Mesenchymal stem cell (in vitro differentiated cells and primary cell): ENCODE data around the gene SLC27A3.
A peak's percentile ranks its signal among the peaks of the same experiment; 100 is the strongest.

Source experiments
- DNase-seq: peaks from one replicate; pipeline ENCODE4 v3.0.0-alpha.2; 2013
- H2AFZ ChIP-seq: one replicate; pipeline ENCODE4 v1.6.1; 2013; ENCODE audit warnings: low read depth, mild to moderate bottlenecking, control low read depth, inconsistent platforms, low read length, moderate library complexity
- H2AK5ac ChIP-seq: 2 replicates; pipeline ENCODE4 v1.6.1; 2013; ENCODE audit warnings: low read length, moderate library complexity, mild to moderate bottlenecking, inconsistent platforms; ENCODE audit not compliant: severe bottlenecking
- H2BK120ac ChIP-seq: one replicate; pipeline ENCODE4 v1.6.1; 2013; ENCODE audit warnings: low read depth, mild to moderate bottlenecking, inconsistent platforms, low read length, moderate library complexity
- H2BK12ac ChIP-seq, 2 experiments: one replicate each; pipeline ENCODE4 v1.6.1; 2013; ENCODE audit warnings: inconsistent platforms in 2 of 2, low read length in 2 of 2, mild to moderate bottlenecking in 2 of 2, moderate library complexity in 2 of 2, control low read depth in 1 of 2
- H2BK15ac ChIP-seq: one replicate; pipeline ENCODE4 v1.6.1; 2013; ENCODE audit warnings: mild to moderate bottlenecking, low read depth, inconsistent platforms; ENCODE audit not compliant: poor library complexity, severe bottlenecking
- H2BK5ac ChIP-seq: 2 replicates; pipeline ENCODE4 v1.6.1; 2013; ENCODE audit warnings: low read depth, mild to moderate bottlenecking, low read length, control low read depth, inconsistent platforms; ENCODE audit not compliant: poor library complexity, severe bottlenecking
- H3K14ac ChIP-seq, 2 experiments: one replicate each; pipeline ENCODE4 v1.6.1; 2013; ENCODE audit warnings: inconsistent platforms in 2 of 2, low read length in 2 of 2, control low read depth in 1 of 2, mild to moderate bottlenecking in 1 of 2, moderate library complexity in 1 of 2
- H3K18ac ChIP-seq, 2 experiments: one replicate each; pipeline ENCODE4 v1.6.1; 2013; ENCODE audit warnings: inconsistent platforms in 2 of 2, low read length in 2 of 2, control low read depth in 1 of 2, low read depth in 1 of 2, mild to moderate bottlenecking in 1 of 2
- H3K23ac ChIP-seq, 2 experiments: one replicate each; pipeline ENCODE4 v1.6.1; 2013; ENCODE audit warnings: inconsistent platforms in 2 of 2, low read length in 2 of 2, mild to moderate bottlenecking in 2 of 2, moderate library complexity in 2 of 2, control low read depth in 1 of 2
- H3K27ac ChIP-seq: 2 replicates; pipeline ENCODE4 v1.5.1; 2013; ENCODE audit warnings: mild to moderate bottlenecking, moderate library complexity, low read length, control low read depth, inconsistent platforms; ENCODE audit not compliant: poor library complexity, severe bottlenecking
- H3K27me3 ChIP-seq, 2 experiments: 2 replicates each; pipeline versions ENCODE4 v1.6.1 to v1.7.0; 2013; ENCODE audit warnings: low read length in 2 of 2, mild to moderate bottlenecking in 2 of 2, moderate library complexity in 2 of 2, control low read depth in 1 of 2, inconsistent platforms in 1 of 2; ENCODE audit not compliant: control insufficient read depth in 1 of 2, insufficient read depth in 1 of 2
- H3K36me3 ChIP-seq, 2 experiments: 2 replicates each; pipeline versions ENCODE4 v1.6.1 to v1.7.0; 2013; ENCODE audit warnings: low read length in 2 of 2, control low read depth in 1 of 2, inconsistent platforms in 1 of 2, low read depth in 1 of 2, mild to moderate bottlenecking in 1 of 2; ENCODE audit not compliant: insufficient read depth in 2 of 2, control insufficient read depth in 1 of 2
- H3K4ac ChIP-seq, 2 experiments: one replicate each; pipeline ENCODE4 v1.6.1; 2013; ENCODE audit warnings: inconsistent platforms in 2 of 2, low read length in 2 of 2, mild to moderate bottlenecking in 2 of 2, moderate library complexity in 2 of 2, control low read depth in 1 of 2, low read depth in 1 of 2
- H3K4me1 ChIP-seq: 2 replicates; pipeline ENCODE4 v1.6.1; 2013; ENCODE audit warnings: low read depth, low read length, control low read depth; ENCODE audit not compliant: control insufficient read depth, insufficient read depth
- H3K4me2 ChIP-seq: 2 replicates; pipeline ENCODE4 v1.6.1; 2013; ENCODE audit warnings: low read length, mild to moderate bottlenecking, inconsistent platforms; ENCODE audit not compliant: poor library complexity, severe bottlenecking
- H3K4me3 ChIP-seq, 2 experiments: 2 replicates each; pipeline versions ENCODE4 v1.5.1 to v1.7.0; 2013; ENCODE audit warnings: low read length in 2 of 2, mild to moderate bottlenecking in 2 of 2, control low read depth in 1 of 2, low read depth in 1 of 2; ENCODE audit not compliant: insufficient read depth in 1 of 2
- H3K79me1 ChIP-seq: replicated peaks from 2 replicates; pipeline ENCODE4 v1.6.1; 2013; ENCODE audit warnings: mild to moderate bottlenecking, control low read depth, low read length, inconsistent platforms; ENCODE audit not compliant: poor library complexity, severe bottlenecking
- H3K9ac ChIP-seq: 2 replicates; pipeline ENCODE4 v1.7.0; 2013; ENCODE audit warnings: mild to moderate bottlenecking, low read length, moderate library complexity
- H3K9me3 ChIP-seq: 2 replicates; pipeline ENCODE4 v1.7.0; 2013; ENCODE audit warnings: mild to moderate bottlenecking, low read length; ENCODE audit not compliant: control insufficient read depth
- H4K8ac ChIP-seq: one replicate; pipeline ENCODE4 v1.6.1; 2013; ENCODE audit warnings: inconsistent platforms, mild to moderate bottlenecking, low read length, moderate library complexity
- H4K91ac ChIP-seq: one replicate; pipeline ENCODE4 v1.6.1; 2013; ENCODE audit warnings: mild to moderate bottlenecking, low read length, inconsistent platforms
- WGBS: methylation state at CpG from one replicate; pipeline ENCODE4 v1.1.7; 2013; ENCODE audit warnings: mixed read lengths; 5-methylcytosine and 5-hydroxymethylcytosine counted together

Gene SLC27A3

DNA sequence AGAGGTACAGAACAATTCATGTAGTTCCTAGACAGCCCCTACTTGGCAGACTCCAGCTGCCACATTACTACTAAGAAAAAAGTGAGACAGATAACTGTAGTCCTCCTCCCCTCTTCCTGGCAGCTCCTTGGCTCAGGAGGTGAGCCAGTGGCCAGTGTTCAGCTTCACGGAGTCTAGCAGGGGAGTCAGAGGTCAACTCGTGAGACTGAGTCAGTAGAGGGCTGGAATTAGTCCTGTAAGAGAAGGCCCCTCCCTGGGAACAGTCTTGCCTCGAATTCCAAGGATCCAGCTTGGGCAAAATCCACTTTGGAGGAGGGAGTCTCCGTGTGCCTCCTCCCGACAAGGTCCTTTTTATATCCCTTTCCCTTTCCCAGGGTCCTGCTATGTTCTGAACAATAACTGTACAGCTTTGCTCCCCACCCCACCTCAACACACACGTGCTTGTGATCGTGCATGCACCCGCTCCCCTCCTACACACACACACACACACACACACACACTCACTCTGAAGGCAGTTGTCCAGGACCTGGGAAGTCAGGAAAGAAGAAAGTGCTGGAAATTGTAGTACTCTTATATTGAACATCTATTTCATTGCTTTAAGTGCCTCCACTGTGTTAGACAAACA lies 22.5 kb upstream of the SLC27A3 start:
- Histone ChIP-seq H2BK5ac (no peak overlapping the region), H2BK120ac (peak overlapping the region; percentile 66), H3K4me2 (no peak overlapping the region), H4K91ac (no peak overlapping the region), H3K4ac (peak overlapping the region in 1 of 2 experiments; percentile 27), H3K23ac (no peak overlapping the region), H2BK12ac (peak overlapping the region in 1 of 2 experiments; percentile 30), H3K4me1 (peaks cover 9% of the 10 kb centered on the region), H3K14ac (peak overlapping the region in 1 of 2 experiments; percentile 6), H3K9me3 (no peaks in the 10 kb centered on the region), H4K8ac (no peak overlapping the region), H3K9ac (peak overlapping the region; percentile 75), H3K4me3 (peak overlapping the region in 1 of 2 experiments; percentile 52), H2AK5ac (no peak overlapping the region), H3K27me3 (no peaks in the 10 kb centered on the region), H2BK15ac (peak overlapping the region; percentile 13), H3K36me3 (peaks cover 42 to 68% of the 10 kb centered on the region in 2 experiments), H3K79me1 (peaks cover 8% of the 10 kb centered on the region), H2AFZ (no peak overlapping the region), H3K18ac (peak overlapping the region; percentile 52 to 87), H3K27ac (peak overlapping the region; percentile 51)
- WGBS = 62% methylated on average over 8 of the region's 8 CpGs
- DNase-seq = peak; percentile 83

DNA sequence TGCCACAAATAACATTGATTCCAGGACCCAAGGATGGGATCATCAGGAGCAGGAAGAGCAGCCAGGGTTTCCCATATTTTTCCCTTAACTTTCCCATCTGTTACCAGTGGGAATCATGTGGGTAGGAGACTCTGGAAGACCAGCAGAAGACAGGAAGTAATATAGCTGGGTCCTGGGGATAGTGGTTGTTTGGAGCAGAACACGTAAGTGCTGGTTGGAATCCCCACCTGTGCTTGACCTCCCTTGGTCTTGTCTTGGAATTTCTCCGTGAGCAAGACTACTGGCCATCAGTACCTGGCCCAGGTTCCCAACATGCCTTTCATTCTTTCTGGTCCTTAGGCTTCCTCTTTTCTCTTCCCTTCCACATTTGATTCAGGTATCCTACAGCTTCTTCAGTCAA lies 20.9 kb upstream of the SLC27A3 start:
- Histone ChIP-seq H3K79me1 (peaks cover 8% of the 10 kb centered on the region), H3K27me3 (no peaks in the 10 kb centered on the region), H2AK5ac (no peak overlapping the region), H3K4me1 (peaks cover 13% of the 10 kb centered on the region), H3K4me3 (no peak overlapping the region), H3K9ac (no peak overlapping the region), H2AFZ (no peak overlapping the region), H2BK120ac (no peak overlapping the region), H2BK12ac (no peak overlapping the region), H3K18ac (no peak overlapping the region), H3K9me3 (no peaks in the 10 kb centered on the region), H3K4ac (no peak overlapping the region), H4K91ac (no peak overlapping the region), H3K23ac (no peak overlapping the region), H3K4me2 (no peak overlapping the region), H4K8ac (no peak overlapping the region), H3K27ac (no peak overlapping the region), H2BK15ac (no peak overlapping the region), H3K14ac (no peak overlapping the region), H2BK5ac (no peak overlapping the region), H3K36me3 (peaks cover 43 to 66% of the 10 kb centered on the region in 2 experiments)
- 100% methylated on average over 2 of the region's 2 CpGs for WGBS
- DNase-seq = no peak

DNA sequence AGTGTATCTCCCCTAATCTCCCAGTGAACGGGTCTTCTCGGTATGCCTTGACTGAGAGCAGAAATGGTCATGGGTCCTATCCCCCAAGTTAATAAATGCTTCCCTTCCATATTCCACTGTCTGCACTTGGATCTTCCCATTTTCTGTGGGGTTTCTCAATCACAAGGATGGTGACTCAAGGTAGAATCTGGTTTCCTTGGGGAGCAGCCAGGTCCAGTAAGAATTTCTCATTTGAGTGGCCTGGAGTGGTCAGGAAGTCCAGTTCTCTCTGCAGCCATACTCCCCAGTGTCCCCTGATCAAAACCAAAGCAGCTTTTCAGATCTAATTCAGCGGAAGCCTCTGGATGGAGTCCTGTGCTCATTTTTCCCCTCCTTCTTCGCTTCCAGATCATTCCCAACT lies 14.8 kb upstream of the SLC27A3 start:
- Histone ChIP-seq H4K91ac (no peak overlapping the region), H3K79me1 (peaks cover 2% of the 10 kb centered on the region), H3K14ac (no peak overlapping the region), H3K4me3 (no peak overlapping the region), H3K4ac (no peak overlapping the region), H2AFZ (no peak overlapping the region), H2AK5ac (no peak overlapping the region), H2BK12ac (no peak overlapping the region), H2BK15ac (no peak overlapping the region), H3K18ac (no peak overlapping the region), H3K27ac (no peak overlapping the region), H3K4me2 (no peak overlapping the region), H2BK5ac (no peak overlapping the region), H3K4me1 (peaks cover 6% of the 10 kb centered on the region), H3K9ac (peak overlapping the region; percentile 3), H3K27me3 (no peaks in the 10 kb centered on the region), H3K9me3 (no peaks in the 10 kb centered on the region), H4K8ac (no peak overlapping the region), H3K23ac (no peak overlapping the region), H3K36me3 (peaks cover 75 to 89% of the 10 kb centered on the region in 2 experiments), H2BK120ac (no peak overlapping the region)
- WGBS = 100% methylated on average over 4 of the region's 4 CpGs
- DNase-seq = no peak

DNA sequence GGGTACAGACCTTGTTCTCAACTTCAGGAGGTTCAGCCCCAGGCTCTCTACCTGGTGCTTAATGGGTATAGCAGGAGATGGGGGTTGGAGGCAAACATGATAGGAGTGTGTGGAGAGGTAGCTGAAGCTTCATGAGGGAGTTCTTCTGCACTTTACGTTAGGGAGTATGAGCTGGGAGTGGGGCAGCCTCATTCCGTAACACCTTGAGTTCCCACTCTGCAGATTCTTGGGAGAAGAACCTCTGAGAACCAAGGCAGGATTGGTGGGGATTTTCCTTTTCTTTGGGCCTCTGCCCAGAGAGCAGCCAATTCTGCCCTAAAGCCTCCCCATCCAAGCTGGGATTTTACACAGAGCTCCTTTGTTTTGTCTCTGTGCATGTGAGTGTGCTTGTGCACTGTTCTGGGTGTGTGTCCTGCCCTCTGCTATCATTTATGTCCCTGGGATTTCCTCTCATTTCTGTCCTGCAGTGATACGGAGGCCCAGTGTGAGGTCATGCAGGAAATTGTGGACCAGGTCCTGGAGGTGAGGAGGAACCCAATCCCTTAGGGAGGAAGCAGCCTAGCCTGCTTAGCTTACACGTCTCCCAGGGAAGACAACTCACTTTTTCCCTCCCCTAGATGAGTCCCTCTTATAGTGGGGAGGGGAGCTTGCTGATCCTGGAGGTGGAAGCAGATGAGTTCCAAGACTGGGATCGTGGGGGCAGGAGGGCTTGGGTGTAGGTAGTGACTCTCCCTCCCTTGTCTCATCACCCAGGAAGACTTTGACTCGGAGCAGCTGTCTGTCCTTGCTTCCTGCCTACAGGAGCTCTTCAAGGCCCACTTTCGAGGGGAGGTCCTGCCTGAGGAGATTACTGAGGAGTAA lies 11.6 kb upstream of the SLC27A3 start:
- Histone ChIP-seq H3K9ac (peak overlapping the region; percentile 6), H3K27me3 (no peaks in the 10 kb centered on the region), H2BK5ac (no peak overlapping the region), H3K79me1 (no peaks in the 10 kb centered on the region), H4K91ac (no peak overlapping the region), H3K4ac (no peak overlapping the region), H2AFZ (no peak overlapping the region), H2BK15ac (no peak overlapping the region), H3K9me3 (no peaks in the 10 kb centered on the region), H3K4me3 (no peak overlapping the region), H3K36me3 (peaks cover 71 to 88% of the 10 kb centered on the region in 2 experiments), H3K27ac (no peak overlapping the region), H3K23ac (no peak overlapping the region), H2BK120ac (no peak overlapping the region), H3K18ac (no peak overlapping the region), H3K4me1 (no peaks in the 10 kb centered on the region), H3K14ac (no peak overlapping the region), H3K4me2 (no peak overlapping the region), H4K8ac (no peak overlapping the region), H2AK5ac (no peak overlapping the region), H2BK12ac (no peak overlapping the region)
- 76% methylated on average over 4 of the region's 7 CpGs for WGBS
- DNase-seq = no peak
